ENCODE data around the gene HOXA7. TPM values are rescaled to one million over a fixed set of nuclear protein-coding genes. Genes with fewer than 3 reads are reported as not detected.

HOXA7 gene
- total and polyA plus RNA-seq, 2 of the 8 experiments (the other 6 are each of a cell fraction or from before 2014, with no cell fraction given): 0.03 TPM; not detected in 1

- no peak for TF ChIP-seq CHD7 (IDR thresholded peaks at IDR 0.05; ENCODE audit: insufficient replicate concordance, low read length)
- no peak for TF ChIP-seq POU5F1 (IDR thresholded peaks at IDR 0.05; ENCODE audit: low read depth, low read length)
- no peak for TF ChIP-seq TAF1 (IDR thresholded peaks at IDR 0.05; ENCODE audit: low read depth, low read length)
- no peak for TF ChIP-seq RBBP5 (IDR thresholded peaks at IDR 0.05; ENCODE audit: borderline replicate concordance, low read depth, low read length)
- no peak for TF ChIP-seq KDM5A (IDR thresholded peaks at IDR 0.05; ENCODE audit: low read length)
- TF ChIP-seq SIRT6 (IDR thresholded peaks at IDR 0.05; ENCODE audit: low read length): no peak
- TF ChIP-seq TBP (IDR thresholded peaks at IDR 0.05; ENCODE audit: low read depth, low read length): no peak
- TF ChIP-seq HDAC6 (IDR thresholded peaks at IDR 0.05; ENCODE audit: low read depth, low read length): no peak
- peak; percentile 8 for TF ChIP-seq EZH2 (IDR thresholded peaks at IDR 0.05; ENCODE audit: low read depth, low read length, severe bottlenecking)
- no peak for TF ChIP-seq E2F6 (IDR thresholded peaks at IDR 0.05)
Observed at GRCh38 chr7:27202018-27202861, 45.8 kb upstream of the HOXA7 start (continued).

All from H1 (cell line).